Body of pancreas (tissue), 4 donors: Measurements from ENCODE around the gene E4F1.

Experiments used
- POLR2A ChIP-seq, 3 donors: fragments of 450-650 bp; IDR thresholded peaks; one replicate each; pipeline ENCODE4 v1.6.1; 2016; ENCODE audit warnings: antibody characterized with exemption in 3 of 3, mild to moderate bottlenecking in 2 of 3
- TF ChIP-seq, protein P1 (sequence below), 7 experiments: fragments of 450-650 bp in 4 of 7; fragments of 200-600 bp in 3 of 7; sonication (generic) in 3 of 7; IDR thresholded peaks; one replicate each; pipeline ENCODE4 v1.5.1; 2016 to 2019; ENCODE audit warnings: antibody characterized with exemption in 7 of 7

DNA sequence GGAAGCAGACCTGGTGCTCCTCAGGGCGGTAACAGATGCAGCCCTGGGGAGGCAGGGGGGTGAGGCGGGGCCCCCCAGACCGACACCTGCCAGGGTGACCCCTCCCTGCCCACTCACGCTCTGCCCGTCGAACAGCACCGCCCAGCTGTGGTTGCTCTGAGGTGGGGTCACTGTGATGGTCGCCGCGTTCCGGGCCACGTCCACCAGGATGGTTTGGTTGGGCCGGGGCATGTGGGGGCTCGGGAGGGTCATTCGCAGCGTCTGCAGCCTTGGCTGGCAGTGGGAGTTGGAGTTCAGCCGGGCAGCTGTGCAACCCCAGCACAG lies 13.4 kb upstream of the E4F1 start:
- TF ChIP-seq, protein P1, sequence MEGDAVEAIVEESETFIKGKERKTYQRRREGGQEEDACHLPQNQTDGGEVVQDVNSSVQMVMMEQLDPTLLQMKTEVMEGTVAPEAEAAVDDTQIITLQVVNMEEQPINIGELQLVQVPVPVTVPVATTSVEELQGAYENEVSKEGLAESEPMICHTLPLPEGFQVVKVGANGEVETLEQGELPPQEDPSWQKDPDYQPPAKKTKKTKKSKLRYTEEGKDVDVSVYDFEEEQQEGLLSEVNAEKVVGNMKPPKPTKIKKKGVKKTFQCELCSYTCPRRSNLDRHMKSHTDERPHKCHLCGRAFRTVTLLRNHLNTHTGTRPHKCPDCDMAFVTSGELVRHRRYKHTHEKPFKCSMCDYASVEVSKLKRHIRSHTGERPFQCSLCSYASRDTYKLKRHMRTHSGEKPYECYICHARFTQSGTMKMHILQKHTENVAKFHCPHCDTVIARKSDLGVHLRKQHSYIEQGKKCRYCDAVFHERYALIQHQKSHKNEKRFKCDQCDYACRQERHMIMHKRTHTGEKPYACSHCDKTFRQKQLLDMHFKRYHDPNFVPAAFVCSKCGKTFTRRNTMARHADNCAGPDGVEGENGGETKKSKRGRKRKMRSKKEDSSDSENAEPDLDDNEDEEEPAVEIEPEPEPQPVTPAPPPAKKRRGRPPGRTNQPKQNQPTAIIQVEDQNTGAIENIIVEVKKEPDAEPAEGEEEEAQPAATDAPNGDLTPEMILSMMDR (IDR thresholded peaks at IDR 0.05) = no peak
- TF ChIP-seq POLR2A (IDR thresholded peaks at IDR 0.05) = no peak
